ENCODE results near the gene C12orf43. TPM values are rescaled to one million over a fixed set of nuclear protein-coding genes. Genes with fewer than 3 reads are reported as not detected.

C12orf43 gene
- total and polyA plus RNA-seq, 2 of the 4 experiments (the other 2 are of a cell fraction), result 12.5 to 13.5 TPM

DNA sequence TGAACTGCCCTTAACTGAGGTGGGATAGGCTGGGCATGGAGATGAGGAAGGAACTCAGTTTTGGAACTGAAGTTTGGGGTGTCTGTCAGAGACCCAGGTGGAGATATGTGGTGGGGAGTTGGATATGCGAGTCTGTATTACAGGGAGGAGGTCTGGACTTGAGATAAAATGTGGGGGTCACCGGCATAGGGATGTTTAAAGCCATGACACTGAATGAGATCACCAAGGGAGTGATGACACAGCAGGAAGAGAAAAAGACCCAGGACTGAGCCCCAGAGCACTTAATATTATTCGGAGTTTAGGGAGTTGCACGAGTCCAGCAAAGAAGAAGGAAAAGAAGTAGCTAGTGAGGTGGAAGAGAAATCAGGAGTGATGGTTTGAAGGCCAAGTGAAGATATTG lies 26.8 kb upstream of the C12orf43 start:
- no peaks in the 10 kb centered on the region for H4K20me1 ChIP-seq (ENCODE audit: insufficient read depth, low read length)
- ChIA-PET POLR2A (ENCODE audit: unreplicated experiment) (no interaction called here), CTCF (no interaction called here)
- 69% methylated on average over 4 of the region's 4 CpGs; no CpG with 5 or more reads in 1 of the 2 experiments for WGBS, 2 experiments (ENCODE audit: extremely low coverage in 2 of 2, insufficient read length in 1 of 2)
- no peak overlapping the region for H2BK120ac ChIP-seq (ENCODE audit: low read depth, low read length)
- dilution Hi-C loops (cut with HindIII; ENCODE audit: low sequenced_read_pairs, unreplicated experiment), result no loop called here
- no peak overlapping the region for H2BK5ac ChIP-seq (ENCODE audit: low read depth, low read length, poor library complexity, severe bottlenecking)
- H2AK9ac ChIP-seq (replicated peaks; ENCODE audit: low read depth, low read length, poor library complexity), result no peak overlapping the region
- H3K9ac ChIP-seq (ENCODE audit: low read depth, low read length), result no peak overlapping the region
- no TSS peak for BruUV-seq (replicated peaks)
- H3K27me3 ChIP-seq (ENCODE audit: control insufficient read depth, insufficient read depth, low read length), result peaks cover 19% of the 10 kb centered on the region
- no peaks in the 10 kb centered on the region for H3K79me1 ChIP-seq (ENCODE audit: low read depth in 1 of 2, low read length in 2 of 2)
- H4K8ac ChIP-seq (ENCODE audit: low read depth in 2 of 2, low read length in 2 of 2), result no peak overlapping the region
- no peak overlapping the region for H4K5ac ChIP-seq (ENCODE audit: low read depth, low read length)
- H2AK5ac ChIP-seq (ENCODE audit: low read depth, low read length), result no peak overlapping the region
- H2BK20ac ChIP-seq (ENCODE audit: low read depth, low read length), result no peak overlapping the region
- H4K91ac ChIP-seq (ENCODE audit: insufficient read depth, low read depth, low read length), result no peak overlapping the region
- no peak for ATAC-seq (ENCODE audit: low read depth)
- H3K23ac ChIP-seq (ENCODE audit: low read depth, low read length), result no peak overlapping the region
- no peak overlapping the region for H2BK15ac ChIP-seq (ENCODE audit: low read depth, low read length)
- no peaks in the 10 kb centered on the region for H3K36me3 ChIP-seq (ENCODE audit: control insufficient read depth, insufficient read depth, low read length)
- in situ Hi-C loops (cut with MboI; ENCODE audit: low sequenced_read_pairs), result no loop called here
- H3K27ac ChIP-seq (ENCODE audit: insufficient read depth, low read length), result no peak overlapping the region
- TF ChIP-seq CHD1 (IDR thresholded peaks at IDR 0.05; ENCODE audit: low read depth, low read length), result no peak
- TF ChIP-seq NFE2L2 (IDR thresholded peaks at IDR 0.05; ENCODE audit: low read depth, low read length), result no peak
- no peak for TF ChIP-seq RFX5 (IDR thresholded peaks at IDR 0.05; ENCODE audit: low read depth, low read length)
- TF ChIP-seq, protein P1, sequence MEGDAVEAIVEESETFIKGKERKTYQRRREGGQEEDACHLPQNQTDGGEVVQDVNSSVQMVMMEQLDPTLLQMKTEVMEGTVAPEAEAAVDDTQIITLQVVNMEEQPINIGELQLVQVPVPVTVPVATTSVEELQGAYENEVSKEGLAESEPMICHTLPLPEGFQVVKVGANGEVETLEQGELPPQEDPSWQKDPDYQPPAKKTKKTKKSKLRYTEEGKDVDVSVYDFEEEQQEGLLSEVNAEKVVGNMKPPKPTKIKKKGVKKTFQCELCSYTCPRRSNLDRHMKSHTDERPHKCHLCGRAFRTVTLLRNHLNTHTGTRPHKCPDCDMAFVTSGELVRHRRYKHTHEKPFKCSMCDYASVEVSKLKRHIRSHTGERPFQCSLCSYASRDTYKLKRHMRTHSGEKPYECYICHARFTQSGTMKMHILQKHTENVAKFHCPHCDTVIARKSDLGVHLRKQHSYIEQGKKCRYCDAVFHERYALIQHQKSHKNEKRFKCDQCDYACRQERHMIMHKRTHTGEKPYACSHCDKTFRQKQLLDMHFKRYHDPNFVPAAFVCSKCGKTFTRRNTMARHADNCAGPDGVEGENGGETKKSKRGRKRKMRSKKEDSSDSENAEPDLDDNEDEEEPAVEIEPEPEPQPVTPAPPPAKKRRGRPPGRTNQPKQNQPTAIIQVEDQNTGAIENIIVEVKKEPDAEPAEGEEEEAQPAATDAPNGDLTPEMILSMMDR (conservative IDR thresholded peaks at IDR 0.05; ENCODE audit: low read depth, low read length), result no peak
- no peak for TF ChIP-seq POLR2A (IDR thresholded peaks at IDR 0.05; ENCODE audit: low read depth, low read length)
- TF ChIP-seq RCOR1 (IDR thresholded peaks at IDR 0.05; ENCODE audit: insufficient replicate concordance, low read length), result no peak
- no peak for TF ChIP-seq MXI1 (IDR thresholded peaks at IDR 0.05; ENCODE audit: borderline replicate concordance, low read depth, low read length)
- TF ChIP-seq, protein P2, sequence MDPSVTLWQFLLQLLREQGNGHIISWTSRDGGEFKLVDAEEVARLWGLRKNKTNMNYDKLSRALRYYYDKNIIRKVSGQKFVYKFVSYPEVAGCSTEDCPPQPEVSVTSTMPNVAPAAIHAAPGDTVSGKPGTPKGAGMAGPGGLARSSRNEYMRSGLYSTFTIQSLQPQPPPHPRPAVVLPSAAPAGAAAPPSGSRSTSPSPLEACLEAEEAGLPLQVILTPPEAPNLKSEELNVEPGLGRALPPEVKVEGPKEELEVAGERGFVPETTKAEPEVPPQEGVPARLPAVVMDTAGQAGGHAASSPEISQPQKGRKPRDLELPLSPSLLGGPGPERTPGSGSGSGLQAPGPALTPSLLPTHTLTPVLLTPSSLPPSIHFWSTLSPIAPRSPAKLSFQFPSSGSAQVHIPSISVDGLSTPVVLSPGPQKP (IDR thresholded peaks at IDR 0.05; ENCODE audit: borderline replicate concordance, low read depth, low read length), result no peak
- TF ChIP-seq BHLHE40 (IDR thresholded peaks at IDR 0.05; ENCODE audit: low read depth, low read length), result no peak
- no peak for TF ChIP-seq RAD21 (IDR thresholded peaks at IDR 0.05; ENCODE audit: low read length)
- no peak for TF ChIP-seq FOS (IDR thresholded peaks at IDR 0.05; ENCODE audit: low read depth, low read length)
- no peak for TF ChIP-seq CEBPB (IDR thresholded peaks at IDR 0.05; ENCODE audit: low read depth, low read length)
- TF ChIP-seq, protein P3, sequence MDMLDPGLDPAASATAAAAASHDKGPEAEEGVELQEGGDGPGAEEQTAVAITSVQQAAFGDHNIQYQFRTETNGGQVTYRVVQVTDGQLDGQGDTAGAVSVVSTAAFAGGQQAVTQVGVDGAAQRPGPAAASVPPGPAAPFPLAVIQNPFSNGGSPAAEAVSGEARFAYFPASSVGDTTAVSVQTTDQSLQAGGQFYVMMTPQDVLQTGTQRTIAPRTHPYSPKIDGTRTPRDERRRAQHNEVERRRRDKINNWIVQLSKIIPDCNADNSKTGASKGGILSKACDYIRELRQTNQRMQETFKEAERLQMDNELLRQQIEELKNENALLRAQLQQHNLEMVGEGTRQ (IDR thresholded peaks at IDR 0.05; ENCODE audit: low read depth, low read length), result no peak
- TF ChIP-seq MAZ (IDR thresholded peaks at IDR 0.05; ENCODE audit: borderline replicate concordance, low read depth, low read length), result no peak
- no peak for TF ChIP-seq MAFK (IDR thresholded peaks at IDR 0.05; ENCODE audit: low read depth, low read length)
- no peak for TF ChIP-seq SMC3 (IDR thresholded peaks at IDR 0.05; ENCODE audit: low read depth, low read length)
- H3K14ac ChIP-seq (replicated peaks; ENCODE audit: low read depth, low read length), result no peak overlapping the region
- intact Hi-C loops (cut with micrococcal nuclease), result no loop called here
- DNase-seq, result no peak
- H2AFZ ChIP-seq (replicated peaks; ENCODE audit: low read length, poor library complexity), result no peak overlapping the region
- no peak overlapping the region for H3K4ac ChIP-seq (ENCODE audit: low read depth, low read length)
- H3K9me3 ChIP-seq (ENCODE audit: control insufficient read depth, insufficient read depth, low read length), result no peaks in the 10 kb centered on the region
- H3K9me1 ChIP-seq (ENCODE audit: insufficient read depth, low read length), result no peaks in the 10 kb centered on the region
- H3K4me3 ChIP-seq (ENCODE audit: insufficient read depth, low read depth, low read length), result no peak overlapping the region
- H3K4me1 ChIP-seq (ENCODE audit: control insufficient read depth, insufficient read depth, low read length), result no peaks in the 10 kb centered on the region
- no peak overlapping the region for H3K4me2 ChIP-seq (ENCODE audit: low read depth, low read length)
- H3K18ac ChIP-seq (ENCODE audit: low read depth, low read length), result no peak overlapping the region
- no peak overlapping the region for H3K56ac ChIP-seq (ENCODE audit: extremely low read depth, insufficient read depth, low read length)
